GM18502 (cell line): ENCODE measurements around the gene GAP43.
"Not testable (repeated sequence)": the region's sequence is repeated elsewhere in the genome, so short reads cannot be mapped to it uniquely, and the experiment has no call there.

ENCODE experiments used
- ATAC-seq: cut with Tn5 transposase; IDR thresholded peaks from one replicate; pipeline ENCODE4 v1.9.1; 2021; ENCODE audit warnings: mild to moderate bottlenecking; ENCODE audit not compliant: unreplicated experiment, poor library complexity

GAP43 gene

DNA sequence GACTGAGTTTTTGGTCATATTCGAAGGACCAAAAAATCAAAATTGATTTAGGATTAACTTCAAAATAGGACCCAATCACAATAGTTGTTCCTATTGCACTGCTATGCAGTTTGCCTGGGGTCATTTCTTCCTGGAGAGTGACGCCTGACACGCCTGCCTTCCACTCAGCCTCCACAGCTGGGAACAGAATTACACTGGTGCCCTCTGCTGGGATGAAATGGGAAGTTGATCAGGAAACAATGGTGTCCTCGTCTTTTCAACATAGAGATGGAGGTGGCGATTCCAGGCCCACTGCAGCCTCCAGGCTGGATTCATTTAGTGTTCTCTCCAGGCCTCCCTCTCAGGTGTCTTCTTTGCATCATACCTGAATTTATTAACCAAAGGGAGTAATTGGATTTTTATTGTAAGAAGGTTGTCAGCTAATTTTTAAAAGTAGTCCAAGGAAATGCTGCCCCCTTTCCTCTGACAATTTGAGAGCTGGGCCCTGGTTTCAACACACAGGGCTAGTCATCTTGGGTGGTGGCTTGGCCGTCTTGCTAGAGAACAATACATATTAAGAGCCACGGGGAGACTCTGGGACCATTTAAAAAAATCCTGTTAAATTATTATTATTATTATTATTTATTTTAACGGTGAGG, 69.7 kb downstream of the GAP43 start:
- peak; percentile 99 for ATAC-seq

DNA sequence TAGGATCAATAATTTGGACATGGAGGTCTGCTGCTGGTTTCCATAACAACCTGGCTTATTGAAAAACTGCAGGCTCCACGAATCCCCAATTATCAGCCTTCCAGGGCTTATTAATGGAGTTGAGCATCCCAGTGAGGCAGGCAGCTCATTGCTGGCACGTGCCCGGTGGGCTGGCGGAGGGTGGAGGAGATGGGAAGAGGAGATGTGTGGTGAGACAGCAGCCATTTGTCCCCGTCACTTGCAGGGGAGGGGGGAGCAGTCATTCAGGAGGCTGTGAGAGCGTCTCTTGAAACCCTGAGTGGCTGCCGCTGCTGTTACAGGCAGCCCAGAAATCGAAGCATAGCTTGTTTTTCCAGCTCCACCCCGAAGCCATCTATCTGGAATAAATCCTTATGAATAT, 70.6 kb downstream of the GAP43 start:
- no peak for ATAC-seq

DNA sequence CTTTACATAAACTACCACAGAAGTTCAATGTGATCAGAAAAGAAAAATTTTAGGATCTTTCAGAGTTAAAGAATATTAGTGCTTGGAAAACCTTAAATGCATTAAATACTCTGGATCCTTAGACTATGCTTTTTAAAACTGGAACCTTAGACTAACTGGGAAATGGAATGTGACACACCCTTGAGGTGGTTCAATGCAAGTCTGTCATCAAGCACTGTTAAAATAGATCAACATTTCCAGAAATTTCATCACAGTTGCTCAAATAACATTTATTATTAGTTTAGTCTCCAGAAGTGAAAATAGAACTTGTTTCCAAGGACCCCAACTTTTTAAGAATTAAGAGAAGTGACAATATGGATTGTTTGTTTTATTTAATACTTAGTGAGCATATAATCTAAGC, 71.8 kb downstream of the GAP43 start:
- no peak for ATAC-seq

DNA sequence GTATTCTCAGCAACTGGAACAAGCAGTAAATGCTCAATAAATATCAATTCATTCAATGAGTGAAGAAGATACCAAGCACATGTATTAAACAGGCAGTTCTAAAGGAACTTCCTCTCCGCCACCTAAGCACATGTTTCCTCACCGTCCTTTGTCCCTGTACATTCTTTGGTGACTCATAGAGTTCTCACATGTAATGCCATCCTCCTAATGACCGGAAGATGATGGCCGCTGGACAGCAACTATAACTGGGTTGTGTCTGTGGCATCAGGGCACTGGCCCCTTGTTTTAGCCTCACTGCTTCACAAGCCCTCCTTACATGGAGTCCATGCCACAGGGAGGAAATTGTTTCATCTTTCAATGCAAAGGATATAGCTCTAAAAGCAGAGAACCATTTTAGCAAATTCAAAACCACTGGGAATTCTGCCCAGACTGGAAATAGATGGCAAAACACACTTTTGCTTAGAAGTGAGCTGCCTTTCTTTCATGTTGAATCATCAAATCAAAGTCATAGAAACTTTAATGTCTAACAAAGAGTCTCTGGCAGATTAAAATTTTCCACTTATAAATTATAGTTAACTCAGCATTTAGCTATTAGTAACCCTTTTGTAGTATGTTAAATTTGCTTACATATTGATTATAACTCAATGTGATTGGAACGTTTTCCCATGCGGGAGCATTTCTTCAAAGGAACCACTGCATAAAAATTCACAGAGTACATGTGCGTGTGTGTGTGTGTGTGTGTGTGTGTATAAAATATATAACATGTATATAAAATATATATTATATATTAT, 74.1 kb downstream of the GAP43 start:
- no peak for ATAC-seq

DNA sequence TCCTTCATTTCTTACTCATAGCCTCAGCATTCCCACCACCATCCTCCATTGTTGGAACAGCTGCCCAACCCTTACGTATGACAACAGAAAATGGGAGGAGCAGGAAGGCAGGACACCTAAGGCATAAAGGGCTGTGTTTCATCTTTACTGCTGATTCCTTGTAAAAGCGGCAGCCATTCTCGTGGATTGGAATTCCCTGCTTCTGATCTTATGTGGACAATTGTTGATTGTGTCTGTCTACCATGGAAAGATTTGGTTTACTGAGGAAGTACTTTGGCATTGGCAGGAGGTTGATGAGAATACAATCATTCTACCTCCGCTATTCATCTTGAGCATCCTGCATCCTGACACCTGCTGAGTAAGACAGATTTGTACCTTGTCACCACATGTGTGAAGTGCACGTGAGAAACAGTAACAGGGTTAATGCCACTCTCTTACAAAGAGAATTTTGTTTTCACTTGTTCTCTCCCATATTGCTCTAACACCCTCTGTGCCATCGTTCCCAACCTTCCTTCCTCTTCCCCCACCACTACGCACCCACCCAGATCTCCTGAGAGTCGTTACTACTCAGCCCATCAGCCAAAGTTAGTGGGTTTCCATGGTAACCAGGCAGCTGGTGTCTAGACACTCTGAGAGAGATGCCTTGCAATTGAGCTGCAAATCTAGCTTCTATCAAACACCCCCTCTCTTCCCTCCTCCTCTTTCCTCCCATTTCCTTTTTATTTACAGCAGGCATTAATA, 75.7 kb downstream of the GAP43 start:
- no peak for ATAC-seq

DNA sequence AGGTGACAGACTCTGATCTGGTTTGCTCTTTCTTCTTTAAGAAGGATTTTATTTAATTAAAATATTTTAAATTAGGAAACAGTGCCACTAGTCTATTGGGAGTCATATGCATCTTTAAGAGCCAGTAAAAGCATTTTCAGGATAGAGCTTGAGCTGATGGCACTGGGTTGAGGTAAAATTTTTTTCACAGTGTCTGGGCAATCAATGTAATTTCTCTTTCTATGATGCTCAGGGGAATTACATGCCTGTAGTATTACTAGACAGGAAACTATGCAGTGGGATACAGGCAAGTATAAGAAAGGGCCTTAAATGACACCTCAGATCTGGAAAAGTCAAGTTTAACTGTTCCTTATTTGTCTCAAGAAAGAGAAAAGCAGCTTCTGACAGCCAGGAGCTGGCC, 76.4 kb downstream of the GAP43 start:
- ATAC-seq, result no peak

DNA sequence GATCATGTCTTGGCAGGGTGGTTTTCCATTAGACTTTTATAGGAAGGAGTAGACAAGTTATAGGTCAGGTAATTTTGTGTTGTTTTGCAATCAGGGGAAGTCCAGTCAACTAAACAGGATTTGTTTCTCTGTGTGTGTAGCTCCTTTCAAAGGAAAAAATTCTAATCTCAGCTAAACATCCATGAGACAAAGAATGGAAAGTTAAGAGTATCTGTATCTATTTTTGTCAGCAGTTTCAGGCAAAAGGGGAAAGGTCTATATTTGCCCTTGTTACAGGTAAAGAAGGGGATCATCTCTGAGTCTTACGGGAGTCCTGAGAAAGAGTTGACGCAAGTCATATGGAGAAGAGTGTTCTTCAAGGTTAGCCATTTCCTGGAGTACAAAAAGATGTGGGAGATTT, 79.3 kb downstream of the GAP43 start:
- ATAC-seq, result no peak

DNA sequence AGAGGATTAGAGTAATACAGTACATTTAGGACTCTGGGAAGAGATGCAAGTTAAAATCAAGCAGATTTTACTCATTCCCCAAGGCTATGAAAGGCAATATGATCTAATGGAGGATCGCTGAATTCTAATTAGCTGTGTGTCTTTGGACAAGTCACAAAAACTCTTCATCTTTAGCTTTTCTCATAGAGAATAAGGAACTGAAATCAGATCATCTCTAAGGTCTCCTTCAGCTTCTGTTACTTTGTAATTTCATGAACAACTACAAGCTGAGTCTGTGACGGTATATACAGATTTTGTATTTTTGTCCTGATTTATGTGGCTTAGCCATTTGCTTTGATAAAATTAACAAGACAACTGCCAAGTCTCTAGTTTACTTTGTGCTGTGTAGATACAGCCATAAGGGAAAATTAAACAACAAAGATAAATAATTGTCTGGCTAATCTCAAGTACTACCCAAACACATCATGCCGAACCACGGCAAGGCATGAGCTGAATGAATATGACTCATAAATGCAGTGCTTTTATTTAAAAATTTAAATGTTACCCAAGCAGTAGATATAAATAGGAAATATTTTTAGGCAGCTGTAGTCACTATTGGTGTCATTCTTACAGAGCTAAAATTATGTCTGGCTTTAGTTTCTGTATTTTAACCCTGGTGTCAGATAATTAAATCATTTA, 81.5 kb downstream of the GAP43 start:
- ATAC-seq, result no peak

DNA sequence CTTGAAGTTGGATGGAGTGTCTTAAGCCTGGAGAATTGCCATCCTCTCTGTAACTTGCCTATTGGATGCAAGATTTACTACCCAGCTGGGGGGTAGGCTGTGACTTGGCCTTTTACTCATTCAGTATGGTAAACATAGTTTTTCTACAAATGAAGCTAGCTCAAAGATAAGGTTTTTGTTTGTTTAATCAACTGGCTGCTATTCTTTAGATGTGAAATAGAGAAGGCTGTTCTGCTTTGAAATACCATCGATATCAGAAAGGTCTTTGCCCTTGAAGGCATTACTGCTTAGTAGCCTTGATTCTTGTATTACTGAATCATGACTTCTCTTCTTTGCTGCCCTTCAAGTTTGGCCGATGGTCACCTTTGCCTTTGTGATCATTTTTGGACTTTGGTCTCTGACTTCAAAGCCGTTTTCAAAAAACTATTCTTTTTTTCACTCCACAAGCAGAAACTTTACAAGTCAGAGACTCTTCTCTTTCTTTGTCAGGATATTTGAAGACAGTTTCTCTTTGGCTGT, 83.1 kb downstream of the GAP43 start:
- no peak for ATAC-seq

DNA sequence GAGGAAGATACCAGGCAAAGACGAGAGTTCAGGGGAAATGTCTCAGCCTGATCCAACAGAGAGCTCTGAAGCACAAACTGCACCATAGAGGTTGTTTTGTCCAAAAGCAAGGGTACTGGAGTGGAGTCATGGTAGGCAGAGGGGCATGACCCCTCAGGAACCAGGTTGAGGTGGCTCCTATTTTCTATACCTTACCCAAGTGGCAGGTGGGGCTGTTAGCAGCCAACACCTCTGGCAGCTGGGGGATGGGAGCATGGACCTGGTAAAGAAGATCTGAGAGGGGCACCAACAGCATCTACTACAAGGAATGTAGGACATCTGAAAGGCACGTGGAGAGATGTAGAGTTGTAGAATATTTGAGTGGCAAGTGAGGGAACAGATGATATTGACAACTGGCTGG, 85.2 kb downstream of the GAP43 start:
- ATAC-seq, result no peak

DNA sequence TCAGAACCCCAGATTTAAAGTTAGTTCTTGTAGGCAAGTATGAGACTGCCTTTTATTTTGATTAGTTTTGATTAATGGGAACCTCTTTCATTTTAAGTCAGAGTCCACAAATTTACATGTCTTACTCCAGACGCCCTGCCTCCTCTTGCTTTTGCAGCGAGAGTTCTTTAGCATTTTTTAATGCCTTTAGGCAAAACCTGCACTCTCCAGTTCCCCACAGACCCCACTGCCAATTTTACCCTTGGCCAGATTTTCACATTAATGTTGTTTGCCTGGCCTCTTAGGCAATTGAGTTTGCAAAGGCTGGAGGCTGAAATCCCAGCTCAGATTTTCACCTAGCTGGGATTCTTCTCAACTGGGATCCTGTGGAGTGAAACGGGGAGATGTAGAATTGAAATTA, 85.8 kb downstream of the GAP43 start:
- ATAC-seq, result no peak

DNA sequence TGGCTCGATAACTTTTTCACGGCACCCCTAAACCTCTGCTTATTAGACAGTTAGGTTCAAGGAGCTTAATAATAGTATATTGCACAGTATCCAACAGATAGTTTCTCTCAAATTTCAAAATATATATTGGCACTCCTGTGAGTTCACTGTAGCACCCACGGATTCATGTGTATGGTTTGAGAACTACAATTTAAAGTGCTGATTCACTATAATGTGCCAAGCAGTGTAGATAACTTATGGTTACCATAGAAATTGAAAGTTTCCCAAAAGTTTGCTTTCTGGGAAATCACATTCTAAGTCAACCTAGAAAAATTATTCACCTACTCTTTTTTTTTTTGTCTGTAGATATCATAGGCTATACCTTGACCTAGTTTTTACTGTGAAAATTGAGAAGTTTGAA, 86.6 kb downstream of the GAP43 start:
- no peak for ATAC-seq

DNA sequence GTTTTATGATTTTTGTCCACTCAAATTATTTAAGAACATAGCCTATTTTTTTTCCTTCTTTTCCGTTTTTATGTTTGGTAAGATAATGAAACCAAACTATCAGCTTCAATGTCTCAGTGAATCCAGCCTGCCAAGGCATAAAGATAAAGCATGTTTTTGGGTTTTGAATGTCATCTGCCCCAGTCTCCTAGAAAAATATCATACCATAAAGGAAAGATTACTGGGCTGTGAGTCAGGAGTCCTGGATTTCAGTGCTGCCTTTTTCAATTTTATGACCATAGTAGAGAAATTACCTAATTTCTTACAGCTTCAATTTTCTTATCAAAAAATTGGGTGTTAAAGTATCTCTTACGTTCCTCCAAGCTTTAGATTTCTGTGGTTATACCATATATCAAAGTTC, 87.5 kb downstream of the GAP43 start:
- no peak for ATAC-seq

DNA sequence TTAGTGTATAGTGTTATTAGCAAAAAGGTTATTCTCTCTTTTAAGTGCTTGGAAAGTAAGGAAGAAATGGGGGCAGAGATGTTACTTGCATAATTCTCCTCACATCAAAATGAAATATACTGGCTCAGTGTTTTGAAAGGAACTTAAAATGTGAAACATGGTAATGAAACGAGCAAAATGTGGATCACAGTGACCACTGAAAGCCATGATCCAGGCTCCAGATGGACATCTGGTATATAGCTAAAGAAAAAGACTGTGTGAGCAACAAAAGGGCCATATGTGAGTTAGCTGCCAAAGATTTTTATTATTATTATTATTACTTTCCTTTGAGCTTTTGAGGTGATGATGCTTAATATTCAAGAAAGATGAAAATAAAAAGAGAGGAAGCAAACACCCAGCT, 89.6 kb downstream of the GAP43 start:
- ATAC-seq, result no peak

DNA sequence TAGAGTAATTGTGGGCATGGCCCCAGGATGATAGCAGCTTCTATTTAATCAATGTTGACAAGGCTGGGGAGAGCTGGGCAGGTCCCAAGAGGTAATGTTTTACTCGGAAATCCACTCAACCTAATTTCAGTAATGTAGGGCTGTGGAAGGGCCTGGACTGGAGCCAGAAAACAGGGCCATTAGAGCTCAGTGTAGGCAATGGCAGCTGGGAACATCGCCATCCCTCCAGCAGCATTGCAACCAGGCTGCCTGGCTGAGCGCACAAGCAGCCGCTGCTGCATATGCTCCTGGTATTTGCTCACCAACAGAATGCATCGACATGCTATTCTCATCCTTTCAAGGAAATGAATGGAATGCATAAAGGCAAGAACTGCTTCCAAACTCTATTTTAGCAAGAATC, 90.0 kb downstream of the GAP43 start:
- ATAC-seq, result no peak

DNA sequence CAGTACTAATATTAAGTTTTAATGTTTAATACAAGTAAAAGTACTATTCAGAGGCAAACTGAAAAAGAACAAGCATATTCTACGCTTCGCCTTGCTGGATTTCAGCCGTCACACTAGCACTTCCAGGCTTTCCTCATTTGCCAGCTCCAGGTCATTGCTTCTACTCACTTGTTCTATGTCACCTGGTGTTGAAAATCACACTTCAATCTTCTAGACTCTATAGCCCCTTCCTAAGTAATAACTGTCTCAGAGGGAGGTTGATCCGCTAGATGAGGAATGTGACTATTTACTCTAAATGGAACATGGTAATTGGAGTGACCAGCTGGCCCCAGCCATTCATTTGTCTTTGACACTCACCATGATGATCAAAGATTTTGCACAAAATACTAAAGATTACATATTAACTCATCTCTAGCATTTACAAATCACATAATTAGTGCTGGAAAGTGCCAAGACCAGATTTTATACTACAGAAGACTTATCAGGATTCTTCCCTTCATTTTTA, 92.0 kb downstream of the GAP43 start:
- ATAC-seq, result no peak

DNA sequence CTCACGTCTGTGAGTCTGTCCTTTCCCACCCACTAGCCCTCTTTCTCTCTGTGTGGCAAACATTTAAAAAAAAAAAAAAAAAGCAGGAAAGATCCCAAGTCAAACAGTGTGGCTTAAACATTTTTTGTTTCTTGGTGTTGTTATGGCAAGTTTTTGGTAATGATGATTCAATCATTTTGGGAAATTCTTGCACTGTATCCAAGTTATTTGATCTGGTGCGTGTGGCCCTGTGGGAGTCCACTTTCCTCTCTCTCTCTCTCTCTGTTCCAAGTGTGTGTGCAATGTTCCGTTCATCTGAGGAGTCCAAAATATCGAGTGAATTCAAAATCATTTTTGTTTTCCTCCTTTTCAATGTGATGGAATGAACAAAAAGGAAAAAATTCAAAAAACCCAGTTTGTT, 97.7 kb downstream of the GAP43 start:
- ATAC-seq, result no peak

DNA sequence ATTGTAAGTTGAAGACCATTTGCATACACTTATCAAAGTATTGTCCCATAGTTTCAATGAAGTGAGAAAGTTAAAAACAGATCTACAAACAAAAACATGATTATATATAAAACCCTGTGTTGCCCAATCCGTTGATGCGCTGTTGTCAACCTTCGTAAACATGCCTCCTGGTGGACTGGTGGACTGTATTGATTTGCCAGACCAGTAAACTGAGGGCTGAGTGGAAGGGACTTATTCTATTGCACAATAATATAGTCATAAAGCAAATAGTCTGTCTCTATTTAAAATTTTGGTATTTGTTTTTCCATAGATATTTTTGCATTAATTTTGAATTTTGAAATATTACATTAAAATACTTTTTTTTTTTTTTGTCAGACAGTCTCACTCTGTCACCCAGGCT, 102.5 kb downstream of the GAP43 start:
- no peak for ATAC-seq

DNA sequence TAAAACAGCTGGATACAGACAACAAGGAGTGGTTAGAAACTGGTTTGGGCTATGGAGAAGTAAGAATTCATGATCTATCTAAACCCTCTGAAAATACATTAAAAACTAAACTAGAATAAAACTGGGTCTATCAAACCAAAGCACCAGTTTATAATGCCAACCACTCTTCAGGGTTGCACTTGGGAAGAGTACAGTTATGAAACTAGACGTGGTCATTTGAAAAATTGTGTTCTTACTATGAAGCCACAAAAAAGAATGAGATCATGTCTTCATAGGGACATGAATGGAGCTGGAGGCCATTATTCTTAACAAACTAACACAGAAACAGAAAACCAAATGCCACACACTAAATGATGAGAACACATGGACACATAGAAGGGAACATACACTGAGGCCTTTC, 103.8 kb downstream of the GAP43 start:
- no peak for ATAC-seq

DNA sequence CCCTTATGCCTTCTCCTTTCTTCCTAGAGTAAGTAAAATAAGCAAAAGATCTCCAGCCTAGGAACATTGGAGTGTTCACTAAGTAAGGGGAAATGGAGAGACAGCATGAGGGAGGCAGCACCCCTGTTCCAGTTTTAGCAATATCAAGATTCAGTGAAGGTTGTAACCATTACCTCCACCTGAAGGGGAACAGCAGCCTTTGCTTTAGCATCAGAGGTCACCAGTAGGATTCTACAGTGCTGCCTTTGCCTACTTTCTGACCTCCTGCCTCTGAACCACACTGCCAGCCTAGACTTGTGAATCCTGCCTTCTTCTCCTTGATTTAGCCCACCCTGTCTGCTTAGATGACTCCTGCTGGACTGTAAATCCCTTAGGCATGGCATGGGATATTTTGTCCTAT, 104.7 kb downstream of the GAP43 start:
- ATAC-seq, result no peak

DNA sequence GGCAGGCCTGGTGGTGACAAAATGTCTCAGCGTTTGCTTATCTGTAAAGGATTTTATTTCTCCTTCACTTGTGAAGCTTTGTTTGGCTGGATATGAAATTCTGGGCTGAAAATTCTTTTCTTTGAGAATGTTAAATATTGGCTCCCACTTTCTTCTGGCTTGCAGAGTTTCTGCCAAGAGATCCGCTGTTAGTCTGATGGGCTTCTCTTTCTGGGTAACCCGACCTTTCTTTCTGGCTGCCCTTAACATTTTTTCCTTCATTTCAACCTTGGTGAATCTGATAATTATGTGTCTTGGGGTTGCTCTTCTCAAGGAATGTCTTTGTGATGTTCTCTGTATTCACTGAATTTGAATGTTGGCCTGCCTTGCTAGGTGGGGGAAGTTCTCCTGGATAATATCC, 113.0 kb downstream of the GAP43 start:
- not testable (repeated sequence) for ATAC-seq
